Measurements from ENCODE around the gene GAN.

GRCh38 chr16:81277541-81278080 lies 37.2 kb upstream of the GAN start:
- TF ChIP-seq, protein P1, sequence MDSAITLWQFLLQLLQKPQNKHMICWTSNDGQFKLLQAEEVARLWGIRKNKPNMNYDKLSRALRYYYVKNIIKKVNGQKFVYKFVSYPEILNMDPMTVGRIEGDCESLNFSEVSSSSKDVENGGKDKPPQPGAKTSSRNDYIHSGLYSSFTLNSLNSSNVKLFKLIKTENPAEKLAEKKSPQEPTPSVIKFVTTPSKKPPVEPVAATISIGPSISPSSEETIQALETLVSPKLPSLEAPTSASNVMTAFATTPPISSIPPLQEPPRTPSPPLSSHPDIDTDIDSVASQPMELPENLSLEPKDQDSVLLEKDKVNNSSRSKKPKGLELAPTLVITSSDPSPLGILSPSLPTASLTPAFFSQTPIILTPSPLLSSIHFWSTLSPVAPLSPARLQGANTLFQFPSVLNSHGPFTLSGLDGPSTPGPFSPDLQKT (IDR thresholded peaks at IDR 0.05; ENCODE audit: borderline replicate concordance, low read depth, low read length): no peak
- no peak for TF ChIP-seq ZNF561 (tag by site-specific recombination; IDR thresholded peaks at IDR 0.05; ENCODE audit: borderline replicate concordance)
- no peak for TF ChIP-seq ZNF791 (tag by site-specific recombination; IDR thresholded peaks at IDR 0.05)
